Measurements from ENCODE around the gene TTPAL. TPM values are rescaled to one million over a fixed set of nuclear protein-coding genes. Genes with fewer than 3 reads are reported as not detected.

The TTPAL gene
- total and polyA plus RNA-seq, 10 of the 15 experiments (the other 5 are each of a cell fraction or from before 2014, with no cell fraction given), result 4.0 to 24.0 (median 9.3) TPM

DNA sequence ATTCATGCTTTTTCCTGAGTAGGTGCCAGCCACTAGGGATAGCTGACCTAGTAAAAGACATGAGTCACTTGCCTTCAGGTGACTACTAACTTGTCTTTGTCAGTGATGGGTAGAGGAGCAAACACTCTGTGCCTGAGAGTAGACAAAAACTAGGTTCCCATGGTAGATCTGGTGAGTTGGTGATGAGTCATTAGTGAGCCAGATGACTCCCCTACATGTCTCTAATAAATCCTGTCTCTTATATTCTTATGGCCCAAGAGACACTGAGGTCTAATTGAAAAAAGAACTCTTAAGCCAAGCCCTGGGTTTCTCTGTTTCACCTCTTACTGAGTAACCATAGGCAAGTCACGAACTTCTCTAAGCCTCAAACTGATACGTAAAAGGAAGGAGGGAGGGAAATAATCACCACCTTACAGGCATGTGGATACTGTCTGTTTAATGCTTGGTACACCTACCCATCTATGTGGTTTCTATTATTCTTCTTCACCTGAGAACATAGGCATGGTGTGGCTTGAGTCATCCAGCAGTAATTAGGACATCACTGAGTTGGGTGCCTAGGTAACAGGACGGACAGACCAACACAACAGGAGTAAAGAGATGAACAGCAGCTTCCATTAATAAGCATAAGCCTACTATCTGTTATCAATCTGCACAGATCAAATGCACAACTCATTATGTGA, 20.3 kb downstream of the TTPAL start (continued):
- no peak for TF ChIP-seq RCOR1 (conservative IDR thresholded peaks at IDR 0.05; ENCODE audit: low read depth, low read length)
- TF ChIP-seq JUNB (IDR thresholded peaks at IDR 0.05), result peak; percentile 38; the same call in 1 of the 2 replicates
- peak; percentile 22; the same call in 1 of the 2 replicates for TF ChIP-seq RUNX3 (IDR thresholded peaks at IDR 0.05; ENCODE audit: low read length)
- 0 out of 2 replicates have a peak, but pooled peaks have one; percentile 26 for TF ChIP-seq MTA3 (IDR thresholded peaks at IDR 0.05; ENCODE audit: borderline replicate concordance, low read length)
- TF ChIP-seq, protein P1, sequence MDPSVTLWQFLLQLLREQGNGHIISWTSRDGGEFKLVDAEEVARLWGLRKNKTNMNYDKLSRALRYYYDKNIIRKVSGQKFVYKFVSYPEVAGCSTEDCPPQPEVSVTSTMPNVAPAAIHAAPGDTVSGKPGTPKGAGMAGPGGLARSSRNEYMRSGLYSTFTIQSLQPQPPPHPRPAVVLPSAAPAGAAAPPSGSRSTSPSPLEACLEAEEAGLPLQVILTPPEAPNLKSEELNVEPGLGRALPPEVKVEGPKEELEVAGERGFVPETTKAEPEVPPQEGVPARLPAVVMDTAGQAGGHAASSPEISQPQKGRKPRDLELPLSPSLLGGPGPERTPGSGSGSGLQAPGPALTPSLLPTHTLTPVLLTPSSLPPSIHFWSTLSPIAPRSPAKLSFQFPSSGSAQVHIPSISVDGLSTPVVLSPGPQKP (IDR thresholded peaks at IDR 0.05; ENCODE audit: low read depth, low read length), result no peak
- no peak for TF ChIP-seq TCF12 (IDR thresholded peaks at IDR 0.05; ENCODE audit: low read depth, low read length)
- TF ChIP-seq ETV6 (conservative IDR thresholded peaks at IDR 0.05 in 1 of 2, IDR thresholded peaks at IDR 0.05 in 1 of 2; ENCODE audit: borderline replicate concordance in 1 of 2, low read depth in 1 of 2), result no peak
- TF ChIP-seq NR2C1 (IDR thresholded peaks at IDR 0.05), result no peak
- no peak for TF ChIP-seq RB1 (IDR thresholded peaks at IDR 0.05; ENCODE audit: borderline replicate concordance)
- TF ChIP-seq ZNF274 (IDR thresholded peaks at IDR 0.05; ENCODE audit: insufficient read depth, insufficient read length), result no peak
- no peak for TF ChIP-seq TARDBP (IDR thresholded peaks at IDR 0.05; ENCODE audit: borderline replicate concordance)
- TF ChIP-seq, protein P2, sequence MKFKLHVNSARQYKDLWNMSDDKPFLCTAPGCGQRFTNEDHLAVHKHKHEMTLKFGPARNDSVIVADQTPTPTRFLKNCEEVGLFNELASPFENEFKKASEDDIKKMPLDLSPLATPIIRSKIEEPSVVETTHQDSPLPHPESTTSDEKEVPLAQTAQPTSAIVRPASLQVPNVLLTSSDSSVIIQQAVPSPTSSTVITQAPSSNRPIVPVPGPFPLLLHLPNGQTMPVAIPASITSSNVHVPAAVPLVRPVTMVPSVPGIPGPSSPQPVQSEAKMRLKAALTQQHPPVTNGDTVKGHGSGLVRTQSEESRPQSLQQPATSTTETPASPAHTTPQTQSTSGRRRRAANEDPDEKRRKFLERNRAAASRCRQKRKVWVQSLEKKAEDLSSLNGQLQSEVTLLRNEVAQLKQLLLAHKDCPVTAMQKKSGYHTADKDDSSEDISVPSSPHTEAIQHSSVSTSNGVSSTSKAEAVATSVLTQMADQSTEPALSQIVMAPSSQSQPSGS (IDR thresholded peaks at IDR 0.05; ENCODE audit: low read length), result no peak

Measured in GM12878 (cell line).